WTC11 (cell line): ENCODE data around the gene NUDT11.

ENCODE experiments used
- CREB1 ChIP-seq: sonication (generic); formaldehyde crosslinking; IDR thresholded peaks from 2 replicates; pipeline ENCODE4 v1.8.0; 2023; ENCODE audit warnings: mild to moderate bottlenecking, missing genetic modification reagents
- FOXJ3 ChIP-seq: sonication (generic); formaldehyde crosslinking; IDR thresholded peaks from 2 replicates; pipeline ENCODE4 v1.9.0; 2021; ENCODE audit warnings: missing genetic modification reagents, mild to moderate bottlenecking, borderline replicate concordance
- MLX ChIP-seq: sonication (generic); formaldehyde crosslinking; IDR thresholded peaks from 2 replicates; pipeline ENCODE4 v1.8.1; 2023; ENCODE audit warnings: mild to moderate bottlenecking, missing genetic modification reagents, moderate library complexity
- RORB ChIP-seq: fragments of 250-450 bp; sonication (Bioruptor Pico); IDR thresholded peaks from 2 replicates; pipeline ENCODE4 v1.9.0; 2021; ENCODE audit warnings: mild to moderate bottlenecking
- SMAD3 ChIP-seq: sonication (generic); formaldehyde crosslinking; IDR thresholded peaks from 2 replicates; pipeline ENCODE4 v1.8.0; 2022; ENCODE audit warnings: missing genetic modification reagents, mild to moderate bottlenecking, borderline replicate concordance
- SP1 ChIP-seq: sonication (generic); formaldehyde crosslinking; conservative IDR thresholded peaks from 2 replicates; pipeline ENCODE4 v1.8.1; 2022; ENCODE audit warnings: missing genetic modification reagents
- TF ChIP-seq, protein P1 (sequence below): fragments of 200-600 bp; IDR thresholded peaks from 2 replicates; pipeline ENCODE4 v1.8.0; 2022; ENCODE audit warnings: antibody characterized with exemption
- TF ChIP-seq, protein P2 (sequence below): sonication (generic); formaldehyde crosslinking; IDR thresholded peaks from 2 replicates; pipeline ENCODE4 v1.8.0; 2022; ENCODE audit warnings: mild to moderate bottlenecking, missing genetic modification reagents

DNA sequence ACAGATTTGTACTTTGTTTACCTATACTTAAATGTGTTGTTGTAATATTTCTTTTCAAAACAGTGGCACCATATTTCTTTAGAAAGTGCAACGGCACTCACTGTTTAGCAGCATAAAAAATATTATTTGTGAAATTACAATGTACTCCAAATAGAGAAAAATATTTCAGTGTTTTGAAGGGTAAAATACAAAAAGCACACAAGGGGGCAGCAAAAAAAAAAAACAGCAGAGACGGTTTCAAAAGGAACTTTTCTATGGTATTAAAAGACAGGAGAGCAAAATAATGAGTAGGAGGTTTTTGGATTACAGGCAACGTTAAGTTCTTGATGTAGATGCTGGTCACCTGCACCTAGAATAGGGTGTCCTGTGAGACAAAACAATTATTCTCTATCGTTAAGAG is 2.0 kb downstream of the NUDT11 start:
- TF ChIP-seq, protein P1, sequence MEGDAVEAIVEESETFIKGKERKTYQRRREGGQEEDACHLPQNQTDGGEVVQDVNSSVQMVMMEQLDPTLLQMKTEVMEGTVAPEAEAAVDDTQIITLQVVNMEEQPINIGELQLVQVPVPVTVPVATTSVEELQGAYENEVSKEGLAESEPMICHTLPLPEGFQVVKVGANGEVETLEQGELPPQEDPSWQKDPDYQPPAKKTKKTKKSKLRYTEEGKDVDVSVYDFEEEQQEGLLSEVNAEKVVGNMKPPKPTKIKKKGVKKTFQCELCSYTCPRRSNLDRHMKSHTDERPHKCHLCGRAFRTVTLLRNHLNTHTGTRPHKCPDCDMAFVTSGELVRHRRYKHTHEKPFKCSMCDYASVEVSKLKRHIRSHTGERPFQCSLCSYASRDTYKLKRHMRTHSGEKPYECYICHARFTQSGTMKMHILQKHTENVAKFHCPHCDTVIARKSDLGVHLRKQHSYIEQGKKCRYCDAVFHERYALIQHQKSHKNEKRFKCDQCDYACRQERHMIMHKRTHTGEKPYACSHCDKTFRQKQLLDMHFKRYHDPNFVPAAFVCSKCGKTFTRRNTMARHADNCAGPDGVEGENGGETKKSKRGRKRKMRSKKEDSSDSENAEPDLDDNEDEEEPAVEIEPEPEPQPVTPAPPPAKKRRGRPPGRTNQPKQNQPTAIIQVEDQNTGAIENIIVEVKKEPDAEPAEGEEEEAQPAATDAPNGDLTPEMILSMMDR = no peak
- TF ChIP-seq RORB (CRISPR knock-in tag) = no peak
- no peak for TF ChIP-seq SP1 (CRISPR knock-in tag)
- TF ChIP-seq MLX = no peak
- TF ChIP-seq, protein P2, sequence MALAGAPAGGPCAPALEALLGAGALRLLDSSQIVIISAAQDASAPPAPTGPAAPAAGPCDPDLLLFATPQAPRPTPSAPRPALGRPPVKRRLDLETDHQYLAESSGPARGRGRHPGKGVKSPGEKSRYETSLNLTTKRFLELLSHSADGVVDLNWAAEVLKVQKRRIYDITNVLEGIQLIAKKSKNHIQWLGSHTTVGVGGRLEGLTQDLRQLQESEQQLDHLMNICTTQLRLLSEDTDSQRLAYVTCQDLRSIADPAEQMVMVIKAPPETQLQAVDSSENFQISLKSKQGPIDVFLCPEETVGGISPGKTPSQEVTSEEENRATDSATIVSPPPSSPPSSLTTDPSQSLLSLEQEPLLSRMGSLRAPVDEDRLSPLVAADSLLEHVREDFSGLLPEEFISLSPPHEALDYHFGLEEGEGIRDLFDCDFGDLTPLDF (CRISPR knock-in tag) = no peak
- TF ChIP-seq SMAD3 (CRISPR knock-in tag) = no peak
- TF ChIP-seq CREB1 (CRISPR knock-in tag) = no peak
- no peak for TF ChIP-seq FOXJ3 (CRISPR knock-in tag)
